Measurements from ENCODE around the gene C11orf98. TPM values are rescaled to one million over a fixed set of nuclear protein-coding genes. Genes with fewer than 3 reads are reported as not detected.
"Not testable (repeated sequence)": the region's sequence is repeated elsewhere in the genome, so short reads cannot be mapped to it uniquely, and the experiment has no call there.

The C11orf98 gene
- total RNA-seq, 2 experiments from 2014 or later = 105 to 148 TPM

- ChIA-PET POLR2A (interaction anchor here (0.9 to 1.4 kb wide), 4 partner anchors 12 to 103 kb away, joined by 3 to 6 read pairs (median 4); partner anchors contain the start of genes C11orf98, CSKMT, EEF1G and LRRN4CL), CTCF (ENCODE audit: unreplicated experiment) (no interaction called here)
- intact Hi-C loops (cut with micrococcal nuclease; ENCODE audit: unreplicated experiment) = loop anchor here (5.0 kb wide), 1 partner anchor 111 kb away; the partner anchor contains the start of gene TMEM179B
- no peaks in the 10 kb centered on the region for H4K20me1 ChIP-seq (ENCODE audit: insufficient read depth, low read length)
- H3K9me3 ChIP-seq (ENCODE audit: low read length) = no peaks in the 10 kb centered on the region
- peaks cover 51% of the 10 kb centered on the region for H3K4me1 ChIP-seq (ENCODE audit: insufficient read depth, low read length, poor library complexity, severe bottlenecking)
- peaks cover 45% of the 10 kb centered on the region for H3K36me3 ChIP-seq (ENCODE audit: insufficient read depth, low read length)
- H3K79me2 ChIP-seq (ENCODE audit: insufficient read depth, low read depth, low read length) = peaks cover 38% of the 10 kb centered on the region; the same call in 1 of the 2 replicates
- no TSS peak for BruUV-seq (replicated peaks)
- H2AFZ ChIP-seq (ENCODE audit: low read length) = no peak overlapping the region
- no peak for TF ChIP-seq EZH2phosphoT487 (IDR thresholded peaks at IDR 0.05; ENCODE audit: borderline replicate concordance, low read depth, low read length)
- TF ChIP-seq, protein P1, sequence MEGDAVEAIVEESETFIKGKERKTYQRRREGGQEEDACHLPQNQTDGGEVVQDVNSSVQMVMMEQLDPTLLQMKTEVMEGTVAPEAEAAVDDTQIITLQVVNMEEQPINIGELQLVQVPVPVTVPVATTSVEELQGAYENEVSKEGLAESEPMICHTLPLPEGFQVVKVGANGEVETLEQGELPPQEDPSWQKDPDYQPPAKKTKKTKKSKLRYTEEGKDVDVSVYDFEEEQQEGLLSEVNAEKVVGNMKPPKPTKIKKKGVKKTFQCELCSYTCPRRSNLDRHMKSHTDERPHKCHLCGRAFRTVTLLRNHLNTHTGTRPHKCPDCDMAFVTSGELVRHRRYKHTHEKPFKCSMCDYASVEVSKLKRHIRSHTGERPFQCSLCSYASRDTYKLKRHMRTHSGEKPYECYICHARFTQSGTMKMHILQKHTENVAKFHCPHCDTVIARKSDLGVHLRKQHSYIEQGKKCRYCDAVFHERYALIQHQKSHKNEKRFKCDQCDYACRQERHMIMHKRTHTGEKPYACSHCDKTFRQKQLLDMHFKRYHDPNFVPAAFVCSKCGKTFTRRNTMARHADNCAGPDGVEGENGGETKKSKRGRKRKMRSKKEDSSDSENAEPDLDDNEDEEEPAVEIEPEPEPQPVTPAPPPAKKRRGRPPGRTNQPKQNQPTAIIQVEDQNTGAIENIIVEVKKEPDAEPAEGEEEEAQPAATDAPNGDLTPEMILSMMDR (conservative IDR thresholded peaks at IDR 0.05; ENCODE audit: low read length) = peak; percentile 45; the same call in 1 of the 2 replicates
- DNase-seq (ENCODE audit: low spot score) = no peak
- no peaks in the 10 kb centered on the region for H3K9me2 ChIP-seq (ENCODE audit: insufficient read depth, low read length)
- no peak overlapping the region for H3K4me3 ChIP-seq (ENCODE audit: low read depth, low read length, poor library complexity, severe bottlenecking)
- H3K27ac ChIP-seq (ENCODE audit: low read depth, low read length, poor library complexity, severe bottlenecking) = no peak overlapping the region
- peak overlapping the region; percentile 96; the same call in 1 of the 2 replicates for H3K4me2 ChIP-seq (ENCODE audit: low read length)
Observed at GRCh38 chr11:62676698-62677097, 11.7 kb upstream of the C11orf98 start.

DNA sequence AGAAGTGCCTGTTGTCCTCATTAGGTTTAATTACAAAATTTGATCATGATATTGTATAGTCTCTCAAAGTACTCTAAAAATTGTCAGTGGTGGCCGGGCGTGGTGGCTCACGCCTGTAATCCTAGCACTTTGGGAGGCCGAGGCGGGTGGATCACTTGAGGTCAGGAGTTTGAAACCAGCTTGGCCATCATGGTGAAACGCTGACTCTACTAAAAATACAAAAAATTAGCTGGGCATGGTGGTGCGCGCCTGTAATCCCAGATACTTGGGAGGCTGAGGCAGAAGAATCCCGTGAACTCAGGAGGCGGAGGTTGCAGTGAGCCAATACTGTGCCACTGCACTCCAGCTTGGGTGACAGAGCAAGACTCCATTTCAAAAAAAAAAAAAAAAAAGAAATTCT lies 10.4 kb upstream of the C11orf98 start:
- Histone ChIP-seq H3K4me1 (ENCODE audit: insufficient read depth, low read length, poor library complexity, severe bottlenecking) (peaks cover 49% of the 10 kb centered on the region), H3K36me3 (ENCODE audit: insufficient read depth, low read length) (peaks cover 45% of the 10 kb centered on the region), H3K79me2 (ENCODE audit: insufficient read depth, low read depth, low read length) (peaks cover 48% of the 10 kb centered on the region; the same call in 1 of the 2 replicates)
- POLR2A ChIA-PET = interaction anchor here (0.6 to 3.7 kb wide), 2 partner anchors 11 to 54 kb away, joined by 3 to 24 read pairs; partner anchors contain the start of genes C11orf98 and CSKMT
- BruUV-seq (replicated peaks); H3K27ac ChIP-seq (ENCODE audit: low read depth, low read length, poor library complexity, severe bottlenecking); H3K4me3 ChIP-seq (ENCODE audit: low read depth, low read length, poor library complexity, severe bottlenecking); CTCF ChIA-PET (ENCODE audit: unreplicated experiment); H3K4me2 ChIP-seq (ENCODE audit: low read length); H2AFZ ChIP-seq (ENCODE audit: low read length); H3K9me3 ChIP-seq (ENCODE audit: low read length); H3K9me2 ChIP-seq (ENCODE audit: insufficient read depth, low read length); DNase-seq (ENCODE audit: low spot score); H4K20me1 ChIP-seq (ENCODE audit: insufficient read depth, low read length): not testable (repeated sequence)
- intact Hi-C loops (cut with micrococcal nuclease; ENCODE audit: unreplicated experiment) = loop anchor here (5.0 kb wide), 1 partner anchor 112 kb away; the partner anchor contains the start of gene TMEM179B

DNA sequence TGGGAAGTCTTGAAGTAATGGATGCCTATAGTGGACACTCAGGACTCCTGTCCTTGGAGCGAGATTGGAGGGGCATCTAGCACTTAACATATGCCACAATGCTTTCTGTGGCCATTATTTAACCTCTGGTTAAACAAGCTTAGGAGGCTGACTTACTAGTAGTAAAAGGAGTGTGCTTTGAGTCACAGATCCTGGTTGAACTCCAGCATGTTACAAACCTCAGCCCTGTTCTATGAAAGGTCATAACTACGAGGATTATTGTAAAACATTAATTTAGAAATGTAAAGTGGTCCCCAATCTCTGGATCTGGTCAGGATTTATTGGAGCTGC lies 8.2 kb upstream of the C11orf98 start:
- BruUV-seq (replicated peaks) = no TSS peak
- TF ChIP-seq EZH2phosphoT487 (IDR thresholded peaks at IDR 0.05; ENCODE audit: borderline replicate concordance, low read depth, low read length) = no peak
- TF ChIP-seq, protein P1 (conservative IDR thresholded peaks at IDR 0.05; ENCODE audit: low read length) = no peak
- no peak overlapping the region for H2AFZ ChIP-seq (ENCODE audit: low read length)
- ChIA-PET CTCF (ENCODE audit: unreplicated experiment) (no interaction called here), POLR2A (interaction anchor here (0.6 to 3.7 kb wide), 5 partner anchors 8 to 169 kb away, joined by 3 to 24 read pairs (median 4); partner anchors contain the start of genes C11orf98, CSKMT, HNRNPUL2 and ZBTB3)
- peaks cover 51% of the 10 kb centered on the region for H3K36me3 ChIP-seq (ENCODE audit: insufficient read depth, low read length)
- no peaks in the 10 kb centered on the region for H3K9me3 ChIP-seq (ENCODE audit: low read length)
- no peak overlapping the region for H3K27ac ChIP-seq (ENCODE audit: low read depth, low read length, poor library complexity, severe bottlenecking)
- peak overlapping the region; percentile 81 for H3K4me3 ChIP-seq (ENCODE audit: low read depth, low read length, poor library complexity, severe bottlenecking)
- H3K4me2 ChIP-seq (ENCODE audit: low read length) = peak overlapping the region; percentile 85
- H3K9me2 ChIP-seq (ENCODE audit: insufficient read depth, low read length) = no peaks in the 10 kb centered on the region
- H3K79me2 ChIP-seq (ENCODE audit: insufficient read depth, low read depth, low read length) = peaks cover 43% of the 10 kb centered on the region; the same call in 1 of the 2 replicates
- DNase-seq (ENCODE audit: low spot score) = no peak
- peaks cover 56% of the 10 kb centered on the region for H3K4me1 ChIP-seq (ENCODE audit: insufficient read depth, low read length, poor library complexity, severe bottlenecking)
- intact Hi-C loops (cut with micrococcal nuclease; ENCODE audit: unreplicated experiment) = loop anchor here (5.0 kb wide), 2 partner anchors 54 to 99 kb away; partner anchors contain the start of genes HNRNPUL2, TAF6L and TTC9C
- no peaks in the 10 kb centered on the region for H4K20me1 ChIP-seq (ENCODE audit: insufficient read depth, low read length)

All from OCI-LY7 (cell line).